ENCODE data around the gene SMIM23. TPM values are rescaled to one million over a fixed set of nuclear protein-coding genes. Genes with fewer than 3 reads are reported as not detected.

The SMIM23 gene
- total RNA-seq, 1 experiment from 2014 or later: not detected

GRCh38 chr5:171830686-171831085 lies 45.1 kb downstream of the SMIM23 start:
- no peak overlapping the region for H3K4me3 ChIP-seq (ENCODE audit: low read depth in 2 of 2, low read length in 2 of 2)
- no peak for TF ChIP-seq SIN3A (IDR thresholded peaks at IDR 0.05; ENCODE audit: borderline replicate concordance, insufficient read depth, low read depth, low read length)
- intact Hi-C loops (cut with micrococcal nuclease; ENCODE audit: unreplicated experiment): no loop called here
- no peaks in the 10 kb centered on the region for H3K27me3 ChIP-seq (ENCODE audit: control insufficient read depth, insufficient read depth, low read length)
- ChIA-PET CTCF (no interaction called here), POLR2A (no interaction called here)
- in situ Hi-C loops (cut with HindIII; ENCODE audit: low pct_unique_long_range_greater_than_20kb, low sequenced_read_pairs): no loop called here
- no peak overlapping the region for H3K27ac ChIP-seq (ENCODE audit: low read length)
- no peaks in the 10 kb centered on the region for H3K4me1 ChIP-seq (ENCODE audit: control insufficient read depth, insufficient read depth, low read length)
- ATAC-seq (no peak), DNase-seq (ENCODE audit: low read depth, low spot score) (no peak)
- no peaks in the 10 kb centered on the region for H3K36me3 ChIP-seq (ENCODE audit: control insufficient read depth, insufficient read depth, low read length)
- BruUV-seq (replicated peaks): no TSS peak
- no peaks in the 10 kb centered on the region for H3K9me3 ChIP-seq (ENCODE audit: control insufficient read depth, insufficient read depth, low read depth, low read length)

- Histone ChIP-seq H3K9me3 (ENCODE audit: control insufficient read depth, insufficient read depth, low read depth, low read length) (no peaks in the 10 kb centered on the region), H3K4me3 (ENCODE audit: low read depth in 2 of 2, low read length in 2 of 2) (no peak overlapping the region), H3K27me3 (ENCODE audit: control insufficient read depth, insufficient read depth, low read length) (no peaks in the 10 kb centered on the region), H3K27ac (ENCODE audit: low read length) (no peak overlapping the region), H3K36me3 (ENCODE audit: control insufficient read depth, insufficient read depth, low read length) (no peaks in the 10 kb centered on the region), H3K4me1 (ENCODE audit: control insufficient read depth, insufficient read depth, low read length) (no peaks in the 10 kb centered on the region)
- TF ChIP-seq POLR2AphosphoS5 (IDR thresholded peaks at IDR 0.05; ENCODE audit: low read depth, low read length): no peak
- no peak for TF ChIP-seq CTCF (IDR thresholded peaks at IDR 0.05)
- TF ChIP-seq REST (IDR thresholded peaks at IDR 0.05; ENCODE audit: insufficient read depth in 1 of 2, low read depth in 2 of 2, low read length in 1 of 2): no peak
- no TSS peak for BruUV-seq (replicated peaks)
- ATAC-seq (no peak), DNase-seq (ENCODE audit: low read depth, low spot score) (no peak)
- intact Hi-C loops (cut with micrococcal nuclease; ENCODE audit: unreplicated experiment): no loop called here
- in situ Hi-C loops (cut with HindIII; ENCODE audit: low pct_unique_long_range_greater_than_20kb, low sequenced_read_pairs): no loop called here
- POLR2A ChIA-PET: no interaction called here
- CTCF ChIA-PET: no interaction called here
These were observed 47.2 kb downstream of the SMIM23 start for GRCh38 chr5:171832775-171833174.

- intact Hi-C loops (cut with micrococcal nuclease; ENCODE audit: unreplicated experiment): no loop called here
- ATAC-seq (no peak), DNase-seq (ENCODE audit: low read depth, low spot score) (no peak)
- Histone ChIP-seq H3K27me3 (ENCODE audit: control insufficient read depth, insufficient read depth, low read length) (no peaks in the 10 kb centered on the region), H3K4me3 (ENCODE audit: low read depth in 2 of 2, low read length in 2 of 2) (no peak overlapping the region), H3K9me3 (ENCODE audit: control insufficient read depth, insufficient read depth, low read depth, low read length) (no peaks in the 10 kb centered on the region), H3K27ac (ENCODE audit: low read length) (no peak overlapping the region), H3K36me3 (ENCODE audit: control insufficient read depth, insufficient read depth, low read length) (no peaks in the 10 kb centered on the region), H3K4me1 (ENCODE audit: control insufficient read depth, insufficient read depth, low read length) (no peaks in the 10 kb centered on the region)
- no TSS peak for BruUV-seq (replicated peaks)
- TF ChIP-seq POLR2AphosphoS5 (IDR thresholded peaks at IDR 0.05; ENCODE audit: low read depth, low read length) (no peak), CTCF (IDR thresholded peaks at IDR 0.05) (no peak), REST (IDR thresholded peaks at IDR 0.05; ENCODE audit: insufficient read depth in 1 of 2, low read depth in 2 of 2, low read length in 1 of 2) (no peak), SIN3A (IDR thresholded peaks at IDR 0.05; ENCODE audit: borderline replicate concordance, insufficient read depth, low read depth, low read length) (no peak), TCF7L2 (IDR thresholded peaks at IDR 0.05; ENCODE audit: low read depth, low read length) (no peak)
- ChIA-PET POLR2A (no interaction called here), CTCF (no interaction called here)
- in situ Hi-C loops (cut with HindIII; ENCODE audit: low pct_unique_long_range_greater_than_20kb, low sequenced_read_pairs): no loop called here
These were observed 48.8 kb downstream of the SMIM23 start for GRCh38 chr5:171834461-171834860.
